GM12873 (cell line): Measurements from ENCODE around the gene TNNI2.

Source experiments
- CTCF ChIP-seq: IDR thresholded peaks from 2 replicates; pipeline ENCODE4 v1.5.1; 2012; ENCODE audit warnings: low read depth, mild to moderate bottlenecking, moderate library complexity, low read length, control low read depth; ENCODE audit not compliant: insufficient read depth; ENCODE audit errors: missing control alignments

Gene TNNI2

GRCh38 chr11:1846453-1846932 lies 7.7 kb downstream of the TNNI2 start:
- TF ChIP-seq CTCF: no peak

- no peak for TF ChIP-seq CTCF
These were observed 8.4 kb downstream of the TNNI2 start for GRCh38 chr11:1847006-1847735.

- no peak for TF ChIP-seq CTCF
These were observed 9.3 kb downstream of the TNNI2 start for GRCh38 chr11:1847926-1848639.

- no peak for TF ChIP-seq CTCF
These were observed 10.1 kb downstream of the TNNI2 start for GRCh38 chr11:1848640-1849430.

- TF ChIP-seq CTCF: no peak
These were observed 12.8 kb downstream of the TNNI2 start for GRCh38 chr11:1851468-1852180.

GRCh38 chr11:1852271-1852876 lies 13.6 kb downstream of the TNNI2 start:
- TF ChIP-seq CTCF: no peak
